AG04450 (cell line): ENCODE data around the gene SAT1. TPM values are rescaled to one million over a fixed set of nuclear protein-coding genes. Genes with fewer than 3 reads are reported as not detected.

Experiments
- CTCF ChIA-PET: fragments of 300-600, 350-600 bp; formaldehyde crosslinking; extraction: SDS; loops from one replicate; lab custom pipeline; 2022; ENCODE audit warnings: antibody characterized with exemption, inconsistent platforms; lab: Charles Lee
- POLR2A ChIA-PET: fragments of 350-600 bp; formaldehyde crosslinking; extraction: SDS; loops from one replicate; lab custom pipeline; 2021; ENCODE audit warnings: antibody characterized with exemption, inconsistent platforms; lab: Yijun Ruan, JAX
- DNase-seq: peaks from one replicate; pipeline ENCODE4 v3.0.0-alpha.2; 2011; ENCODE audit warnings: low read depth, low spot score
- H3K27ac ChIP-seq: one replicate; pipeline ENCODE4 v1.5.1; 2012; ENCODE audit warnings: low read depth, low read length, control low read depth
- H3K27me3 ChIP-seq: one replicate; pipeline ENCODE4 v1.6.0; 2012; ENCODE audit warnings: low read length; ENCODE audit not compliant: control insufficient read depth, insufficient read depth
- H3K4me3 ChIP-seq: 2 replicates; pipeline ENCODE4 v1.5.1; 2011; ENCODE audit warnings: mild to moderate bottlenecking, low read depth, low read length, control low read depth
- H3K9me3 ChIP-seq: 2 replicates; pipeline ENCODE4 v1.5.1; 2012; ENCODE audit warnings: low read length; ENCODE audit not compliant: control insufficient read depth, insufficient read depth
- CTCF ChIP-seq: IDR thresholded peaks from 2 replicates; pipeline ENCODE4 v1.5.1; 2011; ENCODE audit warnings: low read depth, low read length, control low read depth, inconsistent platforms
- polyA plus RNA-seq: library from polyadenylated mRNA; depleted of rRNA; stranded (reverse); fragments of >200 nt; gene quantifications from 2 replicates; pipeline ENCODE4 v1.2.3, GENCODE V29; 2011

SAT1 gene
- polyA plus RNA-seq, 1 experiment, result 202 TPM

- H3K9me3 ChIP-seq, result no peaks in the 10 kb centered on the region
- H3K27me3 ChIP-seq, result no peaks in the 10 kb centered on the region
- CTCF ChIA-PET, result interaction anchor here (0.7 to 5.1 kb wide), 21 partner anchors 11 to 133 kb away, joined by 3 to 63 read pairs (median 4); no protein-coding TSS in a partner anchor
- H3K27ac ChIP-seq, result peak overlapping the region; percentile 39
- H3K4me3 ChIP-seq, result peak overlapping the region; percentile 31
- TF ChIP-seq CTCF, result no peak
- no peak for DNase-seq
- POLR2A ChIA-PET, result interaction anchor here (0.5 to 2.4 kb wide), 22 partner anchors 8 to 125 kb away, joined by 3 to 60 read pairs (median 4); partner anchors contain the start of genes ACOT9, APOO and CXorf58
Measured at GRCh38 chrX:23782455-23782854, 518 bp upstream of the SAT1 start.

- ChIA-PET CTCF (interaction anchor here (0.8 to 5.1 kb wide), 11 partner anchors 13 to 123 kb away, joined by 3 to 63 read pairs (median 5); no protein-coding TSS in a partner anchor), POLR2A (interaction anchor here (0.7 to 2.4 kb wide), 8 partner anchors 27 to 242 kb away, joined by 3 to 60 read pairs (median 8); partner anchors contain the start of gene ACOT9)
- no peaks in the 10 kb centered on the region for H3K9me3 ChIP-seq
- no peak for DNase-seq
- H3K27me3 ChIP-seq, result no peaks in the 10 kb centered on the region
- peak overlapping the region; percentile 68 for H3K27ac ChIP-seq
- H3K4me3 ChIP-seq, result peak overlapping the region; percentile 82
- TF ChIP-seq CTCF, result no peak
Measured at GRCh38 chrX:23783589-23784469, 856 bp downstream of the SAT1 start.

GRCh38 chrX:23784470-23785331 is 1.7 kb downstream of the SAT1 start:
- no peak for TF ChIP-seq CTCF
- H3K27ac ChIP-seq, result peak overlapping the region; percentile 55
- ChIA-PET POLR2A (interaction anchor here (0.6 to 2.4 kb wide), 5 partner anchors 12 to 241 kb away, joined by 4 to 60 read pairs (median 7); no protein-coding TSS in a partner anchor), CTCF (interaction anchor here (0.8 to 5.1 kb wide), 5 partner anchors 14 to 117 kb away, joined by 3 to 63 read pairs (median 5); no protein-coding TSS in a partner anchor)
- peak overlapping the region; percentile 82 for H3K4me3 ChIP-seq
- no peak for DNase-seq
- H3K27me3 ChIP-seq, result no peaks in the 10 kb centered on the region
- H3K9me3 ChIP-seq, result no peaks in the 10 kb centered on the region

GRCh38 chrX:23785580-23785979 is 2.6 kb downstream of the SAT1 start:
- ChIA-PET CTCF (interaction anchor here (5.1 kb wide), 1 partner anchor 116 kb away, joined by 63 read pairs; no protein-coding TSS in a partner anchor), POLR2A (no interaction called here)
- TF ChIP-seq CTCF, result no peak
- no peaks in the 10 kb centered on the region for H3K9me3 ChIP-seq
- no peak overlapping the region for H3K27ac ChIP-seq
- H3K27me3 ChIP-seq, result no peaks in the 10 kb centered on the region
- no peak for DNase-seq
- H3K4me3 ChIP-seq, result no peak overlapping the region
